Endothelial cell of umbilical vein (primary cell): ENCODE results near the gene ARHGEF25.

Source experiments
- POLR2A ChIP-seq: IDR thresholded peaks from 2 replicates; pipeline ENCODE4 v1.6.1; 2012; ENCODE audit warnings: low read depth, mild to moderate bottlenecking, control low read depth, low read length
- POLR2AphosphoS5 ChIP-seq: IDR thresholded peaks from 2 replicates; pipeline ENCODE4 v1.6.1; 2012; ENCODE audit warnings: low read depth, mild to moderate bottlenecking, control low read depth, low read length, moderate library complexity; ENCODE audit not compliant: insufficient read depth
- TF ChIP-seq, protein P1 (sequence below), 2 donors: IDR thresholded peaks; 1 replicate in 1 of 2; 2 replicates in 1 of 2; pipeline ENCODE4 v1.5.1; 2011; ENCODE audit warnings: low read length in 2 of 2, mild to moderate bottlenecking in 2 of 2, moderate library complexity in 2 of 2, control low read depth in 1 of 2, inconsistent platforms in 1 of 2, low read depth in 1 of 2; ENCODE audit not compliant: insufficient read depth in 1 of 2; ENCODE audit errors: extremely low read depth in 1 of 2

DNA sequence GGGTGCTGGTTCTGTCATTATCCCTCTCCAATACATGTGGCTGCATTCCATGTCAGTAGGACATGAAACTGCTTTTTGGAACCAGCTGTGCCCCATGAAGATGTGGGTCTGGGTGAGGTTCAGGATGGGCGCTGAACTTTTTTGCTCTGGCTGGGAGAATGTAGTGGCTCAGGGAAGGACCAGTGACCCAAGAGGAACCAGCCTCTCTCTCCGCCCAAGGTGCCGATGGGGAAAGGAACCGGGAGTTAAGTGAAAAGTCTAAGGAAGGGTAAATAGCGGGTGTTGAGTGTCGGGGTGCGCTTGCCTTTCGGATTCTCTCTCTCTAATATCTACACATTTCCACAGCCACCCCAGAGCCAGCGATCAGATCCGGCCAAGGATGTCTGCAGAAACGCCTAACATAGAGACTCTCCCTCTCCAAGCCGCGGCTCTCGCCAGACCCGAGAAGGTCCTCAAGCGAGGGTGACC, 7.8 kb downstream of the ARHGEF25 start:
- no peak for TF ChIP-seq POLR2A
- TF ChIP-seq POLR2AphosphoS5, result no peak
- TF ChIP-seq, protein P1, sequence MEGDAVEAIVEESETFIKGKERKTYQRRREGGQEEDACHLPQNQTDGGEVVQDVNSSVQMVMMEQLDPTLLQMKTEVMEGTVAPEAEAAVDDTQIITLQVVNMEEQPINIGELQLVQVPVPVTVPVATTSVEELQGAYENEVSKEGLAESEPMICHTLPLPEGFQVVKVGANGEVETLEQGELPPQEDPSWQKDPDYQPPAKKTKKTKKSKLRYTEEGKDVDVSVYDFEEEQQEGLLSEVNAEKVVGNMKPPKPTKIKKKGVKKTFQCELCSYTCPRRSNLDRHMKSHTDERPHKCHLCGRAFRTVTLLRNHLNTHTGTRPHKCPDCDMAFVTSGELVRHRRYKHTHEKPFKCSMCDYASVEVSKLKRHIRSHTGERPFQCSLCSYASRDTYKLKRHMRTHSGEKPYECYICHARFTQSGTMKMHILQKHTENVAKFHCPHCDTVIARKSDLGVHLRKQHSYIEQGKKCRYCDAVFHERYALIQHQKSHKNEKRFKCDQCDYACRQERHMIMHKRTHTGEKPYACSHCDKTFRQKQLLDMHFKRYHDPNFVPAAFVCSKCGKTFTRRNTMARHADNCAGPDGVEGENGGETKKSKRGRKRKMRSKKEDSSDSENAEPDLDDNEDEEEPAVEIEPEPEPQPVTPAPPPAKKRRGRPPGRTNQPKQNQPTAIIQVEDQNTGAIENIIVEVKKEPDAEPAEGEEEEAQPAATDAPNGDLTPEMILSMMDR (IDR thresholded peaks at IDR 0.05; ENCODE audit: extremely low read depth in 1 of 2, insufficient read depth in 1 of 2, low read depth in 1 of 2, low read length in 2 of 2), result no peak
